Muscle of arm (tissue), 12 donors: Measurements from ENCODE around the gene MOGAT3. TPM values are rescaled to one million over a fixed set of nuclear protein-coding genes. Genes with fewer than 3 reads are reported as not detected.

Experiments used
- DNase-seq: peaks from one replicate; pipeline ENCODE4 v3.0.0-alpha.2; 2013
- polyA plus RNA-seq, 12 donors: library from polyadenylated mRNA; unstranded; fragments of 120-200 nt; gene quantifications; one replicate each; pipeline ENCODE4 v1.2.1, GENCODE V29; 2013; ENCODE audit not compliant: insufficient read length in 12 of 12

MOGAT3 gene
- polyA plus RNA-seq, 12 donors = 0.08 to 31.6 (median 0.15) TPM; not detected in 7

- no peak for DNase-seq
Observed at GRCh38 chr7:101162551-101163278, 38.1 kb downstream of the MOGAT3 start.

DNA sequence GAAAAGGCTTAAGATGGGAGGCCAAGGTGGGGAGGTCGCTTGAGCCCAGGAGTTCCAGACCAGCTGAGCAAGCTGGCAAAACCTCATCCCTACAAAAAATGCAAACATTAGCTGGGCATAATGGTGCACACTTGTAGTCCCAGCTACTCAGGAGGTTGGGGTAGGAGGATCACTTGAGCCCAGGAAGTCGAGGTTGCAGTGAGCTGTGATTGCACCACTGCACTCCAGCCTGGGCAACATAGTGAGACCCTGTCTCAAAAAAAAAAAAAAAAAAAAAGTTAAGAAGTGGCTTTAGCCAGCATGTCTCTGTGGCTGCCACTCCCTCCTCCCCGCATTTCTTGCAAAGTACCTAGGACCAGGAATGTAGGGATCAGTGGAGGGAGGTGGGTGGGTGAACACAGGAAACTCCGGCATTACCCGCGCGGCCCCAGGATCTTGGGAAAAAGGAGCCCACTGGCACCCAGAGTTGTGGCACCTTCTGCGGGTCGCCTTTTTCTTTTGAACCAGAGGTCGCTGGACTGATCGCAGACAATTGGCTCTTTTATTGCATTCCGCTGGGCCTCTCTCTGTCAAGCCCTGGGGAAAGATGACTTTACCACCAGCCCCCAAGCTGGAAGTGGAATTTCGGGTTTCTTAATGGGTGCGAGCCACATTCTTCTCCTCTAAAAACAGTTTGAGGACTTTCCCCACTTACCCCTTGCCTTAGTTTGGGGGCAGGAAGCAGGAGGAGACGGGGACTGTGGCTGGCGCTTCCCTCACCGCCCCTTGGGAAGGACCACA lies 39.0 kb downstream of the MOGAT3 start:
- no peak for DNase-seq

DNA sequence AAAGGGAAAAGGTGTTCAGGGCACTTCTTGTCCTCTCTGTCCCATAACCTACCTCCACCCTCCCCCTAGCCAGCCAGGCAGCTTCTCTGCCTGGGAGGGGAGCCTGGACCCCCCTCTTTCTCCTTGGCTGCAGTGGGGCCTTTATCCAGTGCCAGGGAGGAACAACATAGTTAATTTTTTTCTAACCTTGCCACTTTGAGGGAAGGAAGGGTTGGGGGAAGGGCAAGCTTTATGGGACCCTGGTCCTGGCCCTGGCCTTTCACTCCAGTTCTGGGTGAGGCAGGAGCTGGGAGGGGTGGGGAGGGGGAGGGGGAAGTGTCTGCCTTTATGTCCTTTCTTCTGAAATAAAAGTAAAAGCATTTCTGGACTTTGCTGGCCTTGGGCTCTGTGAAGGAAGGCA lies 39.9 kb downstream of the MOGAT3 start:
- no peak for DNase-seq

DNA sequence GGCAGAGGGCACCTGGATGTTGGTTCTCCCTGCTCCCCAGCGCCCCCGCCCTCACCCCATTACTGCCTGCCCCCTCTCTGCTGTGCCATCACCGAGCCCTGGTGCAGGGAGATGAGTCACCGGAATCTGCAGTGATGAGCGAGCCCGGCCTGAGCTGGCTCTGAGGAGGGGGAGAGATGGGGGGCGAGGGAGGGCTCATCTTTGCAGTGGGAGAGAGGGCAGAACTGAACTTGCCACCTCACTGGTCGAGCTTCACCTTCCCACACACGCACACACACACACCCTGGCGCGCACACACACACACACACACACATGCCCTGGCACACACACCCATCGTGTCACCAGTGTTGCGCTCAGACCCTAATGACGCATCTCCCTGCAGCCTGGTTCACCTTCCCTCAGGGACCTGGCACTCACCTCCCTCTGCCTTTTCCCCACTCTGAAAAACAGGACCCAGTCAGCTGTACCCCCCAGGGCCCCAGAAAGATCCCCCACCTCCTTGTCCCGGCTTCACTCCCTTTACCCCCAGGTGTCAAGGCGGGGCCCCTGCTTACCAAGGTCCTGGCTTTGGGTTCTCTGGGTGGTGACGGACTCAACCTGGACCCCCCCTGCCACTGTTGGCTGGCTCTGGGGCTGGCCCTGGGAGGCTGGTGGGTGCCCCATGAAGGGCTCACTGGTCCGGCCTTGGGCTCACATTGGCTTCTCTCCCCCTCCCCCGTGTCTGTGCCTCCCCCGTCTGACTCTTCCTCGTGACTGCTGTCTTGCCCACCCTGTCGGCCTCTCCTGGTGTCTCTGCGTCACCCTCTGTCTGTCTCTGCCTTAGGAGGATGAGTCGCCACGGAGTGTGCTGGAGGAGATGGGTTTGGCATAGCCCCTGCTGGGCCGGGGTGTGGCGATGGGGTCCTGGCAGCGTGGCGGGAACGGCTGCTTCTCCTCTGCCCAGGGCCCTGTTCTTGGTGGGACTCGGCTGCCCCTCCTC lies 40.9 kb downstream of the MOGAT3 start:
- DNase-seq = no peak

DNA sequence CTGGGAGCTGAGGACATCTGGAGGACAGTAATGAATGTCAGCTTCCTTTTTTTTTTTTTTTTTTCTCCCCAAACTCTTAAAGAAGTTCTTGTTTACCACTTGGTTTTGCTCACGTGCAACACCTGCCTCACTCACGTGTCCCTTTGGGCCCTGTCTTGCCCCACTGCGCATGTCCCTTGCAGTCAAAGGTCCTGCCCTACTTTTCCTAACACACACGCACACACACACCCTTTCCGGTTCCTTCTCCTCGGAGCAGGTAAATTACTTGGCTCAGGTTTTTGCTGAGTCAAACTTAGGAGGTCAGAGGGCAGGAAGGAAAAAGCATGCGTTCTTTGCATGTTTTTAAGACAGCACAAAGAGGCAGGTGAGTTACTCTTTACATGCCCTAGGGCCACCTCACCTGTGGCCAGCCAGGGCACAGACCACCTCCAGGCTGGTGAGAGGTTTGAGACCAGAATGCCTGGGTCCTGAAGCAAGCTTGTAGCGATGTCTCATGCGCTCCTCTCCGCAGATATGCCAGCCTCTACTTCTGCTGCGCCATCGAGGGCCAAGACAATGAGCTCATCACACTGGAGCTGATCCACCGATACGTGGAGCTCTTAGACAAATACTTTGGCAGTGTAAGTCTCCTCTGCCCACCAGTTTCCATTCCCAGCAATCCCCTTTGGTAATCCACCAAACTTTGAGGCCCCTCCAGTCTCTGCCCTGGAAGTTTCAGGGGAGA lies 43.8 kb downstream of the MOGAT3 start:
- DNase-seq = no peak

- no peak for DNase-seq
Observed at GRCh38 chr7:101156277-101156676, 44.6 kb downstream of the MOGAT3 start.

- DNase-seq = no peak
Observed at GRCh38 chr7:101155303-101155702, 45.5 kb downstream of the MOGAT3 start.

DNA sequence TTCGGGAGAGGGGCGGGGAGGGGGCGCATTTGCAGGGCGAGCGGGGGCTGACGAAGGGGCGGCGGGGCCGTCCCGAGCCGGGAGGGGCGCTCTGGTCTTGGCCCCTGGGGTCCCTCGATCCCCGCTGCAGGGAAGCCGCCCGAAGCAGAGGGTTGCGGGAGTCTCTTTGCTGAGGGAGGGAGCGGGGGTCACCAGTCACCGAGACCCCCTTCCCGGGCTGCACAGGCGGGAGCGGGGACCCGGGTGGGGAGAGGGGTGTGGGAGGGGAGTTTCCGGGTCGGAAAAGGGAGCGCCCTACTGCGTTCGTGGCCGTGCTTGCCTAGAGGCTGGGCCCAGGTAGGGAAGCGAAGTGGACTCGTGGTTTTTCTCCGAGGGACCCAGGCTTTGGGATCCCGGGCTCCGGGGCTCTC lies 46.1 kb downstream of the MOGAT3 start:
- DNase-seq = no peak

DNA sequence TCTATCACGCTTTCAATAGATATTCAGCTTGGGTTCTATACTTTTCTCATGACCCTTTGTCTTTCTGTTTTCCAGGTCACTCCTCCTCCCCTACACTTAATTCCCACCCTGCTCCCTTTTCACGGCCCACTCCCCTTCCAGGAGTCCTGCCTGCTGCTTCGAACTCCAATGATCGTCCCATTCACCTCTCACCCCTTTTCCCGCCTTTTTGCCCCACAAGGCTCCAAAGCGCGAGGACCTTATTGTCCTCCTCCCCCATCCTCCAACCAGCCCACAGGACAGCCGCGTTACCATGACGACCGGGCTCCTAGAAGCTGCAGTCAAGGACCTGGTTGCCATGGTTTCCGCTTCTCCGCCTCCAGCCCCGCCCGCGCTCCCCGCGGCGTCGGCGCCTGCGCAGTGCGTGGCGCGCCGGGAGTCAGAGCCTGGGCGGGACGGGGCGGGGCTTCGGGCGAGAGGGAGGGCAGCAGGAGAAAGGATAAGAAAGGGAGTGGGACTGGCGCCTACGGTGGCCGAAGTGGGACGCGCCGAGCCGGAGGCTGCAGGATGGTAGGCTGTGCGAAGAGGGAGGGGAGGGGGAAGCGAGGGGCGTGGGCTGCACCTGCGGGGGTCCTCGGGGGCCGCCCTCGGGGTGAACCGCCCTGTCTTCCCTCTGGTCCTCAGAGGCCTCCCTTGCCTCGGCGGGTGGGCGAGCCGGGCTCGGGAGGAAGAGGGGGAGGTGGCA lies 46.7 kb downstream of the MOGAT3 start, which contains the start of gene AP1S1:
Gene AP1S1, plus strand, starts transcription at position 508 of the 724 bp plus-strand sequence. Its CDS starts 39 bp downstream, at position 547.
- peak; percentile 92 for DNase-seq

DNA sequence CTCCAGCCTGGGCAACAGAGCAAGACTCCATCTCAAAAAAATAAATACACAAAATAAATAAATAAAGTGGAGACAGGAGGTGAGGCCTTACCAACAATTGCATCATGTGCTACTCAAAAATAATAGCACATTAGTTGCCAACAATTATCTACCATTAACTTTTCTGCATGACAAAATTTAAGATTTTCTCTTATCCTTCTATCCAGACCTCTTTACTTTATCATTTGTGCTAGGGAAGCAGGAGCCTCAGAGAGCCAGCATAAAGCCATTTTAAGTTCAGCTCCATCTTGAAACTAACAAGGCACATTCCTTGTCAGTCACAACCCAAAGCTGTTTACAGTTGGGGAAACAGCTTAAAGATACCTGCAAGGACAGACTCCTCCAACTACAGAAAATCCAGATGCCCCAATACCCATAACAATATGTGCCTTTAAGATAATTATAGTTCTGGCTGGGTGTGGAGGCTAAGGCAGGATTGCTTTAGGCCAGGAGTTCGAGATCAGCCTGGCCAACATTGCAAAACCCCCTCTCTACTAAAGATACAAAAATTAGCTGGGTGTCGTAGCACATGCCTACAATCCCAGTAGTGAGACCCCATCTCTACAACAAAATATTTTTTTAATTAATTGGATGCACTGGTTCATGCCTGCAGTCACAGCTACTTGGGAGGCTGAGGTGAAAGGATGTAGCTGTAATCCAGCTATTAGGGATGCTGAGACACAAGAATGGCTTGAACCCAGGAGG lies 48.8 kb downstream of the MOGAT3 start:
- DNase-seq = no peak

Other genes with a start within 250 kb of the MOGAT3 start
- gene MUC12, start 231.5 kb downstream of the MOGAT3 start, polyA plus RNA-seq = 10 to 100 TPM in 1 of 12 donors, 1 to 10 TPM in 4, under 1 TPM in 5, not detected in 2; 0.22 to 17.3 (median 0.81) TPM
- gene MUC17, start 181.0 kb downstream of the MOGAT3 start, polyA plus RNA-seq = 10 to 100 TPM in 1 of 12 donors, under 1 TPM in 1, not detected in 10; 0.19 to 13.8 TPM
- gene TRIM56, start 115.6 kb downstream of the MOGAT3 start, polyA plus RNA-seq = 10 to 100 TPM in 4 of 12 donors, 1 to 10 TPM in 7, not detected in 1; 7.0 to 18.5 (median 8.9) TPM
- gene SERPINE1, start 73.9 kb downstream of the MOGAT3 start, polyA plus RNA-seq = 1 to 10 TPM in 11 of 12 donors, not detected in 1; 1.7 to 10.0 (median 3.0) TPM
- 10 to 100 TPM in 11 of 12 donors, not detected in 1; 17.8 to 36.0 (median 20.6) TPM for gene AP1S1, start 46.6 kb downstream of the MOGAT3 start, polyA plus RNA-seq
- gene VGF, start 35.5 kb downstream of the MOGAT3 start, polyA plus RNA-seq = not detected
- gene NAT16, start 20.7 kb downstream of the MOGAT3 start, polyA plus RNA-seq = under 1 TPM in 2 of 12 donors, not detected in 10; 0.11 to 0.15 TPM
- 10 to 100 TPM in 11 of 12 donors, not detected in 1; 31.9 to 73.4 (median 47.2) TPM for gene PLOD3, start 16.5 kb upstream of the MOGAT3 start, polyA plus RNA-seq
- 10 to 100 TPM in 11 of 12 donors, not detected in 1; 21.4 to 46.7 (median 39.1) TPM for gene ZNHIT1, start 17.1 kb upstream of the MOGAT3 start, polyA plus RNA-seq
- 10 to 100 TPM in 2 of 12 donors, 1 to 10 TPM in 9, not detected in 1; 4.2 to 16.9 (median 5.7) TPM for gene CLDN15, start 36.8 kb upstream of the MOGAT3 start, polyA plus RNA-seq
- gene FIS1, start 44.0 kb upstream of the MOGAT3 start, polyA plus RNA-seq = 100 to 1,000 TPM in 11 of 12 donors, not detected in 1; 101 to 149 (median 112) TPM
- 10 to 100 TPM in 11 of 12 donors, not detected in 1; 14.3 to 30.4 (median 27.8) TPM for gene IFT22, start 120.8 kb upstream of the MOGAT3 start, polyA plus RNA-seq
- 1 to 10 TPM in 9 of 12 donors, under 1 TPM in 1, not detected in 2; 0.69 to 5.1 (median 1.5) TPM for gene COL26A1, start 161.8 kb upstream of the MOGAT3 start, polyA plus RNA-seq